GM23338 (cell line): ENCODE measurements around the gene LY86. TPM values are rescaled to one million over a fixed set of nuclear protein-coding genes. Genes with fewer than 3 reads are reported as not detected.

Experiments
- ATAC-seq: fragments of 200-7000 bp; cut with Tn5 transposase; 3 replicates; pipeline ENCODE4 v1.9.1; 2020
- DNase-seq: peaks from one replicate; pipeline ENCODE4 v3.0.0-alpha.2; 2015; ENCODE audit warnings: low spot score
- H2AFZ ChIP-seq: fragments of 200-600 bp; sonication (generic); 2 replicates; pipeline ENCODE4 v1.8.0; 2016; ENCODE audit warnings: antibody characterized with exemption, mild to moderate bottlenecking, moderate library complexity
- H3F3A ChIP-seq: fragments of 200-600 bp; sonication (generic); replicated peaks from 2 replicates; pipeline ENCODE4 v1.8.0; 2017; ENCODE audit warnings: antibody characterized with exemption, mixed run types, low read depth
- H3K27ac ChIP-seq: fragments of 200-600 bp; sonication (generic); 2 replicates; pipeline ENCODE4 v1.6.1; 2016; ENCODE audit warnings: low read depth
- H3K27me3 ChIP-seq: fragments of 200-600 bp; sonication (generic); 2 replicates; pipeline ENCODE4 v1.8.0; 2016; ENCODE audit warnings: mild to moderate bottlenecking, mixed run types, moderate library complexity; ENCODE audit not compliant: insufficient read depth
- H3K36me3 ChIP-seq: fragments of 200-600 bp; sonication (generic); 2 replicates; pipeline ENCODE4 v1.8.0; 2016; ENCODE audit warnings: mild to moderate bottlenecking; ENCODE audit not compliant: insufficient read depth
- H3K4me1 ChIP-seq: fragments of 200-600 bp; sonication (generic); 2 replicates; pipeline ENCODE4 v1.8.0; 2016; ENCODE audit warnings: mild to moderate bottlenecking, moderate library complexity; ENCODE audit not compliant: insufficient read depth
- H3K4me2 ChIP-seq: fragments of 200-600 bp; sonication (generic); 2 replicates; pipeline ENCODE4 v1.7.1; 2017; ENCODE audit warnings: mixed run types
- H3K4me3 ChIP-seq: fragments of 200-600 bp; sonication (generic); 2 replicates; pipeline ENCODE4 v1.6.1; 2016; ENCODE audit warnings: mixed run types
- H3K79me2 ChIP-seq: fragments of 200-600 bp; sonication (generic); replicated peaks from 2 replicates; pipeline ENCODE4 v1.8.0; 2017; ENCODE audit warnings: mild to moderate bottlenecking; ENCODE audit not compliant: insufficient read depth
- H3K9me2 ChIP-seq: fragments of 200-600 bp; sonication (generic); 2 replicates; pipeline ENCODE4 v1.8.0; 2017; ENCODE audit not compliant: insufficient read depth
- H4K20me1 ChIP-seq: fragments of 200-600 bp; sonication (generic); replicated peaks from 2 replicates; pipeline ENCODE4 v1.8.0; 2017; ENCODE audit warnings: mild to moderate bottlenecking; ENCODE audit not compliant: insufficient read depth
- H3K27ac Mint-ChIP-seq: 2 replicates; pipeline ENCODE4 v1.8.0; 2020; ENCODE audit warnings: inconsistent platforms, mild to moderate bottlenecking, moderate library complexity, mixed read lengths
- H3K27me3 Mint-ChIP-seq: 3 replicates; pipeline ENCODE4 v1.8.0; 2022; ENCODE audit warnings: low read depth, mild to moderate bottlenecking, moderate library complexity, mixed read lengths, inconsistent platforms; ENCODE audit not compliant: insufficient read depth, poor library complexity
- H3K36me3 Mint-ChIP-seq: 3 replicates; pipeline ENCODE4 v1.8.0; 2021; ENCODE audit warnings: low read depth, mild to moderate bottlenecking, inconsistent platforms, moderate library complexity, mixed read lengths
- H3K4me1 Mint-ChIP-seq: 3 replicates; pipeline ENCODE4 v1.8.0; 2020; ENCODE audit warnings: mild to moderate bottlenecking, inconsistent platforms, mixed read lengths
- H3K4me3 Mint-ChIP-seq: 3 replicates; pipeline ENCODE4 v1.8.0; 2021; ENCODE audit warnings: moderate library complexity, mild to moderate bottlenecking, inconsistent platforms, mixed read lengths
- H3K9me3 Mint-ChIP-seq: 3 replicates; pipeline ENCODE4 v1.8.0; 2020; ENCODE audit warnings: moderate library complexity, mild to moderate bottlenecking, inconsistent platforms, mixed read lengths
- CREB1 ChIP-seq: fragments of 250-450 bp; sonication (Bioruptor Pico); IDR thresholded peaks from 2 replicates; pipeline ENCODE4 v1.5.0; 2020; ENCODE audit warnings: low read depth, mild to moderate bottlenecking, moderate library complexity
- EZH2 ChIP-seq: fragments of 200-600 bp; sonication (generic); IDR thresholded peaks from one replicate; pipeline ENCODE4 v1.8.0; 2017; ENCODE audit warnings: antibody characterized with exemption, mild to moderate bottlenecking, low read depth; ENCODE audit not compliant: unreplicated experiment
- EZH2phosphoT487 ChIP-seq: fragments of 200-600 bp; sonication (generic); IDR thresholded peaks from one replicate; pipeline ENCODE4 v1.8.1; 2018; ENCODE audit warnings: antibody characterized with exemption; ENCODE audit not compliant: unreplicated experiment
- JUNB ChIP-seq: IDR thresholded peaks from one replicate; pipeline ENCODE4 v1.6.1; 2016; ENCODE audit warnings: antibody characterized with exemption; ENCODE audit not compliant: unreplicated experiment
- NANOG ChIP-seq: IDR thresholded peaks from 2 replicates; pipeline ENCODE4 v1.6.1; 2016; ENCODE audit warnings: antibody characterized with exemption, borderline replicate concordance
- POLR2AphosphoS5 ChIP-seq: IDR thresholded peaks from 2 replicates; pipeline ENCODE4 v1.6.1; 2016; ENCODE audit warnings: antibody characterized with exemption, low read depth
- STAT1 ChIP-seq: IDR thresholded peaks from one replicate; pipeline ENCODE4 v1.6.1; 2016; ENCODE audit warnings: antibody characterized with exemption; ENCODE audit not compliant: unreplicated experiment
- ZNF114 ChIP-seq: fragments of 250-450 bp; sonication (Bioruptor Pico); IDR thresholded peaks from 2 replicates; pipeline ENCODE4 v1.5.0; 2020; ENCODE audit warnings: mild to moderate bottlenecking, moderate library complexity
- ZNF331 ChIP-seq: fragments of 250-450 bp; sonication (Bioruptor Pico); IDR thresholded peaks from 2 replicates; pipeline ENCODE4 v1.5.0; 2020; ENCODE audit warnings: low read depth, mild to moderate bottlenecking, moderate library complexity
- polyA plus RNA-seq: library from polyadenylated mRNA; unstranded; fragments of >200 nt; fragmentation: Nextera tagmentation; extraction: Ambion mirVana; gene quantifications from 2 replicates; pipeline ENCODE4 v1.2.1, GENCODE V29; 2016
- total RNA-seq: library from RNA; depleted of rRNA; stranded (reverse); fragments of >200 nt; shearing (Covaris generic); gene quantifications from 2 replicates; pipeline ENCODE4 v1.2.3, GENCODE V29; 2014
- TF ChIP-seq, protein P1 (sequence below): fragments of 250-450 bp; sonication (Bioruptor Pico); IDR thresholded peaks from 2 replicates; pipeline ENCODE4 v1.5.0; 2020; ENCODE audit warnings: mild to moderate bottlenecking, moderate library complexity
- TF ChIP-seq, protein P2 (sequence below): IDR thresholded peaks from 2 replicates; pipeline ENCODE4 v1.6.1; 2016; ENCODE audit warnings: antibody characterized with exemption
- TF ChIP-seq, protein P3 (sequence below): IDR thresholded peaks from one replicate; pipeline ENCODE4 v1.6.1; 2018; ENCODE audit warnings: antibody characterized with exemption; ENCODE audit not compliant: unreplicated experiment
- TF ChIP-seq, protein P4 (sequence below), 2 experiments: fragments of 200-600 bp in 1 of 2; sonication (generic) in 1 of 2; conservative IDR thresholded peaks; 2 replicates each; pipeline versions ENCODE4 v1.5.1 to v1.6.1; 2016 to 2017; ENCODE audit warnings: antibody characterized with exemption in 2 of 2, low read depth in 2 of 2, mild to moderate bottlenecking in 2 of 2, moderate library complexity in 1 of 2

Gene LY86
- total and polyA plus RNA-seq, 2 experiments from 2014 or later, result 0.29 TPM; not detected in 1

DNA sequence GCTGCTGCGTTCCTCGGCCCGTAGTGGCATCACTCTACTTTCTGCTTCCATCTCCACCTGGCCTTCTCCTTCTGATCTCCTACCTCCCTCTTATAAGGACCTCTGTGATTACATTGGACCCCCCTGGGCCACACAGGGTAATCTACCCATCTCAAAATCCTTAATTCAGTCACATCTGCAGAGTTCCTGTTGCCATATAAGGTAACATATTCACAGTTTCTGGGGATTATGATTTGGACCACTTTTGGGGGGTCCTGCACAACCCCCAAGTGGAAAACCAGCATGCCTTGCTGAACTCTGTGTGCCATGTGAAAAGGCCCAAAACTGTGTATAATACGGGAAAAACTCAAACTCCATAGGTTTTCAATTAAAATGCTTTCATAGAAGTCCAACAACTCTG, 51.1 kb downstream of the LY86 start:
- no peak for DNase-seq
- H3K27ac Mint-ChIP-seq, result no peak overlapping the region

More for the DNA sequence above, 51.1 kb downstream of the LY86 start:
- no peak overlapping the region for H3K4me2 ChIP-seq
- no peak overlapping the region for H3K4me3 ChIP-seq
- Mint-ChIP-seq H3K27me3 (peaks cover 7% of the 10 kb centered on the region), H3K36me3 (peaks cover 2% of the 10 kb centered on the region; the same call in 1 of the 3 replicates), H3K4me3 (no peak overlapping the region), H3K9me3 (no peaks in the 10 kb centered on the region; the same call in 2 of the 3 replicates), H3K4me1 (peaks cover 28% of the 10 kb centered on the region)
- peaks cover 12% of the 10 kb centered on the region; the same call in 1 of the 2 replicates for H3K4me1 ChIP-seq
- ATAC-seq, result no peak
- H3K27me3 ChIP-seq, result no peaks in the 10 kb centered on the region
- H2AFZ ChIP-seq, result no peak overlapping the region
- TF ChIP-seq, protein P1, sequence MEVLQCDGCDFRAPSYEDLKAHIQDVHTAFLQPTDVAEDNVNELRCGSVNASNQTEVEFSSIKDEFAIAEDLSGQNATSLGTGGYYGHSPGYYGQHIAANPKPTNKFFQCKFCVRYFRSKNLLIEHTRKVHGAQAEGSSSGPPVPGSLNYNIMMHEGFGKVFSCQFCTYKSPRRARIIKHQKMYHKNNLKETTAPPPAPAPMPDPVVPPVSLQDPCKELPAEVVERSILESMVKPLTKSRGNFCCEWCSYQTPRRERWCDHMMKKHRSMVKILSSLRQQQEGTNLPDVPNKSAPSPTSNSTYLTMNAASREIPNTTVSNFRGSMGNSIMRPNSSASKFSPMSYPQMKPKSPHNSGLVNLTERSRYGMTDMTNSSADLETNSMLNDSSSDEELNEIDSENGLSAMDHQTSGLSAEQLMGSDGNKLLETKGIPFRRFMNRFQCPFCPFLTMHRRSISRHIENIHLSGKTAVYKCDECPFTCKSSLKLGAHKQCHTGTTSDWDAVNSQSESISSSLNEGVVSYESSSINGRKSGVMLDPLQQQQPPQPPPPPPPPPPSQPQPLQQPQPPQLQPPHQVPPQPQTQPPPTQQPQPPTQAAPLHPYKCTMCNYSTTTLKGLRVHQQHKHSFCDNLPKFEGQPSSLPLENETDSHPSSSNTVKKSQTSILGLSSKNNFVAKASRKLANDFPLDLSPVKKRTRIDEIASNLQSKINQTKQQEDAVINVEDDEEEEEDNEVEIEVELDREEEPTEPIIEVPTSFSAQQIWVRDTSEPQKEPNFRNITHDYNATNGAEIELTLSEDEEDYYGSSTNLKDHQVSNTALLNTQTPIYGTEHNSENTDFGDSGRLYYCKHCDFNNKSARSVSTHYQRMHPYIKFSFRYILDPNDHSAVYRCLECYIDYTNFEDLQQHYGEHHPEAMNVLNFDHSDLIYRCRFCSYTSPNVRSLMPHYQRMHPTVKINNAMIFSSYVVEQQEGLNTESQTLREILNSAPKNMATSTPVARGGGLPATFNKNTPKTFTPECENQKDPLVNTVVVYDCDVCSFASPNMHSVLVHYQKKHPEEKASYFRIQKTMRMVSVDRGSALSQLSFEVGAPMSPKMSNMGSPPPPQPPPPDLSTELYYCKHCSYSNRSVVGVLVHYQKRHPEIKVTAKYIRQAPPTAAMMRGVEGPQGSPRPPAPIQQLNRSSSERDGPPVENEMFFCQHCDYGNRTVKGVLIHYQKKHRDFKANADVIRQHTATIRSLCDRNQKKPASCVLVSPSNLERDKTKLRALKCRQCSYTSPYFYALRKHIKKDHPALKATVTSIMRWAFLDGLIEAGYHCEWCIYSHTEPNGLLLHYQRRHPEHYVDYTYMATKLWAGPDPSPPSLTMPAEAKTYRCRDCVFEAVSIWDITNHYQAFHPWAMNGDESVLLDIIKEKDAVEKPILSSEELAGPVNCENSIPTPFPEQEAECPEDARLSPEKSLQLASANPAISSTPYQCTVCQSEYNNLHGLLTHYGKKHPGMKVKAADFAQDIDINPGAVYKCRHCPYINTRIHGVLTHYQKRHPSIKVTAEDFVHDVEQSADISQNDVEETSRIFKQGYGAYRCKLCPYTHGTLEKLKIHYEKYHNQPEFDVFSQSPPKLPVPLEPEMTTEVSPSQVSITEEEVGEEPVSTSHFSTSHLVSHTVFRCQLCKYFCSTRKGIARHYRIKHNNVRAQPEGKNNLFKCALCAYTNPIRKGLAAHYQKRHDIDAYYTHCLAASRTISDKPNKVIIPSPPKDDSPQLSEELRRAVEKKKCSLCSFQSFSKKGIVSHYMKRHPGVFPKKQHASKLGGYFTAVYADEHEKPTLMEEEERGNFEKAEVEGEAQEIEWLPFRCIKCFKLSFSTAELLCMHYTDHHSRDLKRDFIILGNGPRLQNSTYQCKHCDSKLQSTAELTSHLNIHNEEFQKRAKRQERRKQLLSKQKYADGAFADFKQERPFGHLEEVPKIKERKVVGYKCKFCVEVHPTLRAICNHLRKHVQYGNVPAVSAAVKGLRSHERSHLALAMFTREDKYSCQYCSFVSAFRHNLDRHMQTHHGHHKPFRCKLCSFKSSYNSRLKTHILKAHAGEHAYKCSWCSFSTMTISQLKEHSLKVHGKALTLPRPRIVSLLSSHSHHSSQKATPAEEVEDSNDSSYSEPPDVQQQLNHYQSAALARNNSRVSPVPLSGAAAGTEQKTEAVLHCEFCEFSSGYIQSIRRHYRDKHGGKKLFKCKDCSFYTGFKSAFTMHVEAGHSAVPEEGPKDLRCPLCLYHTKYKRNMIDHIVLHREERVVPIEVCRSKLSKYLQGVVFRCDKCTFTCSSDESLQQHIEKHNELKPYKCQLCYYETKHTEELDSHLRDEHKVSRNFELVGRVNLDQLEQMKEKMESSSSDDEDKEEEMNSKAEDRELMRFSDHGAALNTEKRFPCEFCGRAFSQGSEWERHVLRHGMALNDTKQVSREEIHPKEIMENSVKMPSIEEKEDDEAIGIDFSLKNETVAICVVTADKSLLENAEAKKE (CRISPR knock-in tag), result no peak
- TF ChIP-seq STAT1, result no peak
- TF ChIP-seq ZNF331, result no peak
- TF ChIP-seq, protein P2, sequence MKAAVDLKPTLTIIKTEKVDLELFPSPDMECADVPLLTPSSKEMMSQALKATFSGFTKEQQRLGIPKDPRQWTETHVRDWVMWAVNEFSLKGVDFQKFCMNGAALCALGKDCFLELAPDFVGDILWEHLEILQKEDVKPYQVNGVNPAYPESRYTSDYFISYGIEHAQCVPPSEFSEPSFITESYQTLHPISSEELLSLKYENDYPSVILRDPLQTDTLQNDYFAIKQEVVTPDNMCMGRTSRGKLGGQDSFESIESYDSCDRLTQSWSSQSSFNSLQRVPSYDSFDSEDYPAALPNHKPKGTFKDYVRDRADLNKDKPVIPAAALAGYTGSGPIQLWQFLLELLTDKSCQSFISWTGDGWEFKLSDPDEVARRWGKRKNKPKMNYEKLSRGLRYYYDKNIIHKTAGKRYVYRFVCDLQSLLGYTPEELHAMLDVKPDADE, result no peak
- TF ChIP-seq EZH2phosphoT487, result no peak
- TF ChIP-seq NANOG, result no peak
- TF ChIP-seq, protein P3, sequence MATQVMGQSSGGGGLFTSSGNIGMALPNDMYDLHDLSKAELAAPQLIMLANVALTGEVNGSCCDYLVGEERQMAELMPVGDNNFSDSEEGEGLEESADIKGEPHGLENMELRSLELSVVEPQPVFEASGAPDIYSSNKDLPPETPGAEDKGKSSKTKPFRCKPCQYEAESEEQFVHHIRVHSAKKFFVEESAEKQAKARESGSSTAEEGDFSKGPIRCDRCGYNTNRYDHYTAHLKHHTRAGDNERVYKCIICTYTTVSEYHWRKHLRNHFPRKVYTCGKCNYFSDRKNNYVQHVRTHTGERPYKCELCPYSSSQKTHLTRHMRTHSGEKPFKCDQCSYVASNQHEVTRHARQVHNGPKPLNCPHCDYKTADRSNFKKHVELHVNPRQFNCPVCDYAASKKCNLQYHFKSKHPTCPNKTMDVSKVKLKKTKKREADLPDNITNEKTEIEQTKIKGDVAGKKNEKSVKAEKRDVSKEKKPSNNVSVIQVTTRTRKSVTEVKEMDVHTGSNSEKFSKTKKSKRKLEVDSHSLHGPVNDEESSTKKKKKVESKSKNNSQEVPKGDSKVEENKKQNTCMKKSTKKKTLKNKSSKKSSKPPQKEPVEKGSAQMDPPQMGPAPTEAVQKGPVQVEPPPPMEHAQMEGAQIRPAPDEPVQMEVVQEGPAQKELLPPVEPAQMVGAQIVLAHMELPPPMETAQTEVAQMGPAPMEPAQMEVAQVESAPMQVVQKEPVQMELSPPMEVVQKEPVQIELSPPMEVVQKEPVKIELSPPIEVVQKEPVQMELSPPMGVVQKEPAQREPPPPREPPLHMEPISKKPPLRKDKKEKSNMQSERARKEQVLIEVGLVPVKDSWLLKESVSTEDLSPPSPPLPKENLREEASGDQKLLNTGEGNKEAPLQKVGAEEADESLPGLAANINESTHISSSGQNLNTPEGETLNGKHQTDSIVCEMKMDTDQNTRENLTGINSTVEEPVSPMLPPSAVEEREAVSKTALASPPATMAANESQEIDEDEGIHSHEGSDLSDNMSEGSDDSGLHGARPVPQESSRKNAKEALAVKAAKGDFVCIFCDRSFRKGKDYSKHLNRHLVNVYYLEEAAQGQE, result no peak
- TF ChIP-seq JUNB, result no peak
- no peak for TF ChIP-seq CREB1 (CRISPR knock-in tag)
- TF ChIP-seq POLR2AphosphoS5, result no peak
- TF ChIP-seq, protein P4, sequence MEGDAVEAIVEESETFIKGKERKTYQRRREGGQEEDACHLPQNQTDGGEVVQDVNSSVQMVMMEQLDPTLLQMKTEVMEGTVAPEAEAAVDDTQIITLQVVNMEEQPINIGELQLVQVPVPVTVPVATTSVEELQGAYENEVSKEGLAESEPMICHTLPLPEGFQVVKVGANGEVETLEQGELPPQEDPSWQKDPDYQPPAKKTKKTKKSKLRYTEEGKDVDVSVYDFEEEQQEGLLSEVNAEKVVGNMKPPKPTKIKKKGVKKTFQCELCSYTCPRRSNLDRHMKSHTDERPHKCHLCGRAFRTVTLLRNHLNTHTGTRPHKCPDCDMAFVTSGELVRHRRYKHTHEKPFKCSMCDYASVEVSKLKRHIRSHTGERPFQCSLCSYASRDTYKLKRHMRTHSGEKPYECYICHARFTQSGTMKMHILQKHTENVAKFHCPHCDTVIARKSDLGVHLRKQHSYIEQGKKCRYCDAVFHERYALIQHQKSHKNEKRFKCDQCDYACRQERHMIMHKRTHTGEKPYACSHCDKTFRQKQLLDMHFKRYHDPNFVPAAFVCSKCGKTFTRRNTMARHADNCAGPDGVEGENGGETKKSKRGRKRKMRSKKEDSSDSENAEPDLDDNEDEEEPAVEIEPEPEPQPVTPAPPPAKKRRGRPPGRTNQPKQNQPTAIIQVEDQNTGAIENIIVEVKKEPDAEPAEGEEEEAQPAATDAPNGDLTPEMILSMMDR (conservative IDR thresholded peaks at IDR 0.05; ENCODE audit: low read depth in 2 of 2), result no peak
- TF ChIP-seq ZNF114, result no peak
- no peak for TF ChIP-seq EZH2
- H3F3A ChIP-seq, result no peaks in the 10 kb centered on the region
- no peaks in the 10 kb centered on the region for H3K36me3 ChIP-seq
- no peaks in the 10 kb centered on the region for H3K9me2 ChIP-seq
- H3K79me2 ChIP-seq, result no peaks in the 10 kb centered on the region
- H3K27ac ChIP-seq, result no peak overlapping the region
- no peaks in the 10 kb centered on the region for H4K20me1 ChIP-seq
